GM18909 (cell line): ENCODE measurements around the gene HGF.
"Not testable (repeated sequence)": the region's sequence is repeated elsewhere in the genome, so short reads cannot be mapped to it uniquely, and the experiment has no call there.

Source experiments
- ATAC-seq: cut with Tn5 transposase; IDR thresholded peaks from one replicate; pipeline ENCODE4 v1.9.1; 2021; ENCODE audit warnings: mild to moderate bottlenecking; ENCODE audit not compliant: unreplicated experiment, poor library complexity

The HGF gene

GRCh38 chr7:81725003-81725811, 44.6 kb downstream of the HGF start:
- ATAC-seq, result no peak

GRCh38 chr7:81722250-81722649, 47.6 kb downstream of the HGF start:
- ATAC-seq, result not testable (repeated sequence)

GRCh38 chr7:81721437-81721836, 48.4 kb downstream of the HGF start:
- ATAC-seq, result no peak

GRCh38 chr7:81719865-81720264, 50.0 kb downstream of the HGF start:
- ATAC-seq, result no peak

DNA sequence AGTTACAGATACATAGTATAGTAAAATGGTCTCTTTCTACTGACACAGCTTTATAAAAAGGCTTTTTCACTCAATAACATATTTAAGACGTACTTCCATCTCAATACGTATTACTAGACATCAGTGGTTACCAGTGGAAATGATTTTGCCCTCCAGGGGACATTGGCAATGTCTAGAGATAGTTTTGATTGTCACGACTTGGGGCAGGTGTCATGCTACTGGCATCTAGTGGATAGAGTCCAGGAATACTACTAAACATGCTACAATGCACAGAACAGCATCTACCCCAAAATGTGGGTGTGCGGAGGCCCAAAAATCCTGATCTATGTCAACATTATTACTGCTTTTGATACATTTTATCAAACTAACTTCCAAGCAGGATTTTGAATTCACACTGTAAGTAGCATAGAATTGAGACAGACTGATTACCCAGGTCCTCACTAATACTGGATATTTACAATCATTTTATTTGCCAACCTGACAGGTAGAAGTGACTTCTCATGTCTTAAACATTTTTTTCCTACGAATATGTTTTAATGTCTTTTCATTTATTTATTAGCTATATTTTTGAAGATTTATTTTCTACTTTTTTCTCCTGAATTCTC, 53.8 kb downstream of the HGF start:
- no peak for ATAC-seq

- ATAC-seq, result no peak
Measured at GRCh38 chr7:81714306-81714705, 55.5 kb downstream of the HGF start.

DNA sequence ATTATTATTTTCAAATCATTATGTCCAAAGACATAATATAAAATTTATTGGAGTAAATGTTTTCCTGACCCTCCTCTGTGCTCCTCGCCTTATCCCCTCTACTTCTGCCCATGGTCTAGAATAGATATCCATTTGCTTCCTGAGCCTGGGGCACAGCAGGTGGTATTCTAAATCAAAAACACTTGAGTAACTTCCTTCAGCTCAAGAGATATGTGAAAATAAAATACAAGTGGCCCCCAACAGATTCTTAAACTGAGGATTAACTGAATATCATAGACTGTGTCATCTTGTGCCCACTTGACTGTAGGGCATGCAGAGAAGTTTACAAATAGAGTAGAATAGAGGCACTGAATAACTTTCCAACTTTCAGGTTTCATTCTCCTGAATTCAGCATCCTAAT, 59.1 kb downstream of the HGF start:
- ATAC-seq, result no peak

DNA sequence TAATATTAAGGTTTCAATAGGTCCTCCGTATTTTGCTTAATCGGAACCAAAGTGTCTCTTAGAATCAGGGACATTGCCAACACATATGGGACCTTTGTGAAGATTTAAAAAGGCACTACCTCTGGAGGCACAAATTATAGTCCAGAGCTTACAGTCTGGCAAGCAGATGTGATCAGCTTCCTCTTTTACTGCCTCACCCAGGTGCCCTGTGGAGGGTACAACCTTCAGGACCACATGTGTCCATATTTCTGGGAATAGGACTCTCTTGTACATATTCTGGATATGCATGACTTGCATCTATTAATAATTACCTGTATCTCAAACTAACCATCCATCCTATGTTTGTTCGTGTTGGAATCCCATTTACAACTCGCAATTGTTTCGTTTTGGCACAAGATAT, 60.0 kb downstream of the HGF start:
- no peak for ATAC-seq

GRCh38 chr7:81707966-81708365, 61.9 kb downstream of the HGF start:
- ATAC-seq, result no peak

DNA sequence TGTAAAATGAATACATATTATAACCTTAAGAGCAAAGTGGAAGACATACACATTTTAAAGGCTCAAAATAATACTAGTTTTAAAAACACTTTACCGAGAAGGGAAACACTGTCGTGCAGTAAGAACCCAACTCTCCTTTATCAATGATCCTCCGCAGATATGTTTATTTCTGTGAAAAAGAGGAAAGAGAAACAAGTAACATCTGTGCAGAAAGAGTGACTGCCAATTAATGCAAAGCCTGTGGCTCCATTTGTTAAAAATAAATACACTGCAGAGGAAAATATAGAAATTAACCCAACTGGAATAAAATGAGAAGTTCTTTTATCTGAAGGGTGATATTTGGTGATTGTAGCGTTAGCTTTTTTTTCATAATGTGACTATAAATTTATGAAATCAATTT, 62.7 kb downstream of the HGF start:
- ATAC-seq, result no peak

DNA sequence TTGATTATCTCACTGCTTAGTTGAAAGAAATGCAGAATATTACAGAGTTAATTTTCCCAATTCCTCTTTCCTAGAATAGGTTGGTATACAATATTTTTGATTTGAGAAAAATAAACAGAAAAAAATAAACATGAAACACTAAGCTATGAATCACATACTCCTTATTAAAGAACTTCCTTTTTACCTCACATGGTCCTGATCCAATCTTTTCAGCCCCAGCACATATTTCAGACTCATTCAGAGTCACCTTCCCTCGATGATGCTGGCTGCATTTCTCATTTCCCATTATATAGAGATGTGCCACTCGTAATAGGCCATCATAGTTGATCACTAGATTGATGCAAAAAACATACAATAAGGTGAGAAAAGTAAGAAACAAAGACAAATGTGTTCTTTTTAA, 64.6 kb downstream of the HGF start:
- no peak for ATAC-seq

- ATAC-seq, result no peak
Measured at GRCh38 chr7:81704595-81704994, 65.3 kb downstream of the HGF start.

GRCh38 chr7:81698965-81699364, 70.9 kb downstream of the HGF start:
- no peak for ATAC-seq

- no peak for ATAC-seq
Measured at GRCh38 chr7:81694711-81695110, 75.1 kb downstream of the HGF start.

GRCh38 chr7:81693894-81694293, 76.0 kb downstream of the HGF start:
- no peak for ATAC-seq

GRCh38 chr7:81693080-81693479, 76.8 kb downstream of the HGF start:
- ATAC-seq, result no peak

DNA sequence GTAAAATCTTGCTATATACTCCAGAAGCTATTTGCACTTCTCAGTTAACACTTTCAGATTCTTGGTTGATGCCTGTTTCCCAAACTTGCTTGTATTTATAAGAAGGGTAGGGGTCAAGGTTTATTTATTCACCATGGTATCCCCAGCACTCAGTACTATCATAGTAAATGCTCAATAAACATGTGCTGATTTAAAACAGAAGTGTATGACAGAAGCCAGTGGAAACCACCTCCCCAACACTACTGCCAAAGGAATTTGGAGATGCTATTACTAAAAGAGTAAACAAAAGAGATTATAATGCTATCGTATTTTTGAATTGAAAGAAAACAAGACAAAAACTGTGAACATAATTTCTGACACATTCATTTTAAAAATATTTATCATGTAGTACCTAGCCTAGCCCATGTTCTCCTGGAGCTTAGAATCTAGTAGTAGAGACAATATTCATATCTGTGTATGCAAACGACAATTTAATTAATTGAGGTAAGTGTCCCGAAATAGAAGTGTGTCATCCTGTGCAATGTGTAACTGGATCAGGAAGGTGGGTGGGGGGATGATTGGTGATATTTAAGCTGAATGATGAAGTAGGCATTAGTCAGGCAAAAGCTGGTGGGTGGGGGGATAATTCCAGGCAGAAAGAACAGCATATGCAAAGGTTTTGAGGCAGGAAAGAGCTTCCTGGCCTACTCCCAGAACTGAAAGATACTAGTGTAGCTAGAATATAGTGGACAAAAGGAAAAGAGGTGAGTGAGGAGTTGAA, 77.5 kb downstream of the HGF start:
- no peak for ATAC-seq

- ATAC-seq, result no peak
Measured at GRCh38 chr7:81691199-81691821, 78.5 kb downstream of the HGF start.

- no peak for ATAC-seq
Measured at GRCh38 chr7:81690688-81691087, 79.2 kb downstream of the HGF start.

- no peak for ATAC-seq
Measured at GRCh38 chr7:81690251-81690650, 79.6 kb downstream of the HGF start.
